ENCODE data around the gene GREB1.

GRCh38 chr2:11514904-11515303 is 18.9 kb upstream of the GREB1 start:
- TF ChIP-seq RAD21 (IDR thresholded peaks at IDR 0.05; ENCODE audit: low read depth) (no peak), CREB1 (IDR thresholded peaks at IDR 0.05; ENCODE audit: low read depth) (no peak), EP300 (IDR thresholded peaks at IDR 0.05; ENCODE audit: borderline replicate concordance) (no peak), CEBPB (IDR thresholded peaks at IDR 0.05) (no peak), NFIC (IDR thresholded peaks at IDR 0.05) (no peak), TAF1 (IDR thresholded peaks at IDR 0.05; ENCODE audit: low read depth) (no peak), REST (IDR thresholded peaks at IDR 0.05; ENCODE audit: low read depth) (no peak), TEAD4 (IDR thresholded peaks at IDR 0.05) (no peak), MAX (IDR thresholded peaks at IDR 0.05) (no peak), FOXM1 (IDR thresholded peaks at IDR 0.05; ENCODE audit: borderline replicate concordance, low read depth) (no peak), YY1 (IDR thresholded peaks at IDR 0.05; ENCODE audit: low read depth) (no peak), TCF12 (IDR thresholded peaks at IDR 0.05; ENCODE audit: low read depth) (no peak), EGR1 (IDR thresholded peaks at IDR 0.05) (no peak), ZBTB7A (IDR thresholded peaks at IDR 0.05; ENCODE audit: low read depth) (no peak)
